Measurements from ENCODE around the gene KCNT2.

Gene KCNT2

GRCh38 chr1:196584696-196585095 lies 23.5 kb downstream of the KCNT2 start:
- ChIA-PET POLR2A (no interaction called here), CTCF (interaction anchor here (0.6 kb wide), 1 partner anchor 25 kb away, joined by 3 read pairs; no protein-coding TSS in a partner anchor)
- Histone ChIP-seq H3K9me3 (ENCODE audit: control insufficient read depth, insufficient read depth, low read depth, low read length) (no peaks in the 10 kb centered on the region), H3K4me1 (ENCODE audit: control insufficient read depth, insufficient read depth, low read length) (no peaks in the 10 kb centered on the region), H3K27ac (ENCODE audit: extremely low read depth, low read depth, low read length) (no peak overlapping the region), H3K36me3 (ENCODE audit: control insufficient read depth in 2 of 2, insufficient read depth in 1 of 2, low read length in 2 of 2) (no peaks in the 10 kb centered on the region), H3K4me3 (ENCODE audit: low read depth, low read length) (no peak overlapping the region)
- TF ChIP-seq GLIS1 (tag by site-specific recombination; IDR thresholded peaks at IDR 0.05) (no peak), ZBTB20 (tag by site-specific recombination; IDR thresholded peaks at IDR 0.05) (no peak), IKZF3 (tag by site-specific recombination; IDR thresholded peaks at IDR 0.05) (no peak), PATZ1 (tag by site-specific recombination; IDR thresholded peaks at IDR 0.05) (no peak), ZNF830 (tag by site-specific recombination; IDR thresholded peaks at IDR 0.05; ENCODE audit: low read depth) (no peak), ZNF140 (tag by site-specific recombination; IDR thresholded peaks at IDR 0.05) (no peak)

- ChIA-PET POLR2A (no interaction called here), CTCF (interaction anchor here (0.9 kb wide), 1 partner anchor 83 kb away, joined by 3 read pairs; no protein-coding TSS in a partner anchor)
- no peaks in the 10 kb centered on the region for H3K36me3 ChIP-seq (ENCODE audit: control insufficient read depth in 2 of 2, insufficient read depth in 1 of 2, low read length in 2 of 2)
- no peaks in the 10 kb centered on the region for H3K9me3 ChIP-seq (ENCODE audit: control insufficient read depth, insufficient read depth, low read depth, low read length)
- H3K27ac ChIP-seq (ENCODE audit: extremely low read depth, low read depth, low read length), result no peak overlapping the region
- TF ChIP-seq ZNF280C (tag by site-specific recombination; IDR thresholded peaks at IDR 0.05) (no peak), YY1 (tag by site-specific recombination; IDR thresholded peaks at IDR 0.05) (no peak), PBX3 (CRISPR knock-in tag; IDR thresholded peaks at IDR 0.05) (no peak)
- no peaks in the 10 kb centered on the region for H3K4me1 ChIP-seq (ENCODE audit: control insufficient read depth, insufficient read depth, low read length)
- no peak overlapping the region for H3K4me3 ChIP-seq (ENCODE audit: low read depth, low read length)
Observed at GRCh38 chr1:196577386-196577785, 30.9 kb downstream of the KCNT2 start.

DNA sequence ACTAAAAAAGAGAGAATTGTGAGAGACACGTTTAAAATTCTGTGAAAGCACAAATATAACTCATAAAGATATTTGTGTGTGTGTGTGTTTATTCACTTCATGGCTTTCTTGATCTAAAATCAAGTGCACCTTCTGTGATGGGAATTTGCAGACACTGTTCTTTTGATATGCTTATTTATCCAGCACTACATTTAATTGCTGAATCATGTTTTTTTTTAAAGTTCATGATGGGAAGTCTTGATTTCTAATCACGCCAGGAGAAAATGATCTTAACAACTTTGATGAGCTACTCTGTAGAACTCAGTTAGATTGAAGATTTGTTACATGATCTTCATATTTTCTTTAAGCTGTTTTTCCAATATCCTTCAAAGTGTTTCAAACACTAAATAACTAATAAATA lies 35.0 kb downstream of the KCNT2 start:
- CTCF ChIA-PET, result no interaction called here
- Histone ChIP-seq H3K9me3 (ENCODE audit: control insufficient read depth, insufficient read depth, low read depth, low read length) (no peaks in the 10 kb centered on the region), H3K36me3 (ENCODE audit: control insufficient read depth in 2 of 2, insufficient read depth in 1 of 2, low read length in 2 of 2) (peaks cover 0 to 7% of the 10 kb centered on the region in 2 experiments; a peak in 1 of 3 replicates), H3K4me1 (ENCODE audit: control insufficient read depth, insufficient read depth, low read length) (no peaks in the 10 kb centered on the region), H3K27ac (ENCODE audit: extremely low read depth, low read depth, low read length) (no peak overlapping the region), H3K4me3 (ENCODE audit: low read depth, low read length) (no peak overlapping the region)
- POLR2A ChIA-PET, result no interaction called here
- TF ChIP-seq KLF16 (tag by site-specific recombination; IDR thresholded peaks at IDR 0.05) (no peak), BCL11A (tag by site-specific recombination; IDR thresholded peaks at IDR 0.05; ENCODE audit: low read depth) (no peak), ZNF558 (tag by site-specific recombination; IDR thresholded peaks at IDR 0.05) (no peak), WT1 (tag by site-specific recombination; IDR thresholded peaks at IDR 0.05) (no peak), SCRT2 (tag by site-specific recombination; IDR thresholded peaks at IDR 0.05) (no peak), KLF10 (tag by site-specific recombination; IDR thresholded peaks at IDR 0.05) (no peak)
- TF ChIP-seq, protein P1, sequence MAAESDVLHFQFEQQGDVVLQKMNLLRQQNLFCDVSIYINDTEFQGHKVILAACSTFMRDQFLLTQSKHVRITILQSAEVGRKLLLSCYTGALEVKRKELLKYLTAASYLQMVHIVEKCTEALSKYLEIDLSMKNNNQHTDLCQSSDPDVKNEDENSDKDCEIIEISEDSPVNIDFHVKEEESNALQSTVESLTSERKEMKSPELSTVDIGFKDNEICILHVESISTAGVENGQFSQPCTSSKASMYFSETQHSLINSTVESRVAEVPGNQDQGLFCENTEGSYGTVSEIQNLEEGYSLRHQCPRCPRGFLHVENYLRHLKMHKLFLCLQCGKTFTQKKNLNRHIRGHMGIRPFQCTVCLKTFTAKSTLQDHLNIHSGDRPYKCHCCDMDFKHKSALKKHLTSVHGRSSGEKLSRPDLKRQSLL (tag by site-specific recombination; IDR thresholded peaks at IDR 0.05), result no peak
- TF ChIP-seq, protein P2, sequence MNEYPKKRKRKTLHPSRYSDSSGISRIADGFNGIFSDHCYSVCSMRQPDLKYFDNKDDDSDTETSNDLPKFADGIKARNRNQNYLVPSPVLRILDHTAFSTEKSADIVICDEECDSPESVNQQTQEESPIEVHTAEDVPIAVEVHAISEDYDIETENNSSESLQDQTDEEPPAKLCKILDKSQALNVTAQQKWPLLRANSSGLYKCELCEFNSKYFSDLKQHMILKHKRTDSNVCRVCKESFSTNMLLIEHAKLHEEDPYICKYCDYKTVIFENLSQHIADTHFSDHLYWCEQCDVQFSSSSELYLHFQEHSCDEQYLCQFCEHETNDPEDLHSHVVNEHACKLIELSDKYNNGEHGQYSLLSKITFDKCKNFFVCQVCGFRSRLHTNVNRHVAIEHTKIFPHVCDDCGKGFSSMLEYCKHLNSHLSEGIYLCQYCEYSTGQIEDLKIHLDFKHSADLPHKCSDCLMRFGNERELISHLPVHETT (tag by site-specific recombination; IDR thresholded peaks at IDR 0.05), result no peak
- TF ChIP-seq, protein P3, sequence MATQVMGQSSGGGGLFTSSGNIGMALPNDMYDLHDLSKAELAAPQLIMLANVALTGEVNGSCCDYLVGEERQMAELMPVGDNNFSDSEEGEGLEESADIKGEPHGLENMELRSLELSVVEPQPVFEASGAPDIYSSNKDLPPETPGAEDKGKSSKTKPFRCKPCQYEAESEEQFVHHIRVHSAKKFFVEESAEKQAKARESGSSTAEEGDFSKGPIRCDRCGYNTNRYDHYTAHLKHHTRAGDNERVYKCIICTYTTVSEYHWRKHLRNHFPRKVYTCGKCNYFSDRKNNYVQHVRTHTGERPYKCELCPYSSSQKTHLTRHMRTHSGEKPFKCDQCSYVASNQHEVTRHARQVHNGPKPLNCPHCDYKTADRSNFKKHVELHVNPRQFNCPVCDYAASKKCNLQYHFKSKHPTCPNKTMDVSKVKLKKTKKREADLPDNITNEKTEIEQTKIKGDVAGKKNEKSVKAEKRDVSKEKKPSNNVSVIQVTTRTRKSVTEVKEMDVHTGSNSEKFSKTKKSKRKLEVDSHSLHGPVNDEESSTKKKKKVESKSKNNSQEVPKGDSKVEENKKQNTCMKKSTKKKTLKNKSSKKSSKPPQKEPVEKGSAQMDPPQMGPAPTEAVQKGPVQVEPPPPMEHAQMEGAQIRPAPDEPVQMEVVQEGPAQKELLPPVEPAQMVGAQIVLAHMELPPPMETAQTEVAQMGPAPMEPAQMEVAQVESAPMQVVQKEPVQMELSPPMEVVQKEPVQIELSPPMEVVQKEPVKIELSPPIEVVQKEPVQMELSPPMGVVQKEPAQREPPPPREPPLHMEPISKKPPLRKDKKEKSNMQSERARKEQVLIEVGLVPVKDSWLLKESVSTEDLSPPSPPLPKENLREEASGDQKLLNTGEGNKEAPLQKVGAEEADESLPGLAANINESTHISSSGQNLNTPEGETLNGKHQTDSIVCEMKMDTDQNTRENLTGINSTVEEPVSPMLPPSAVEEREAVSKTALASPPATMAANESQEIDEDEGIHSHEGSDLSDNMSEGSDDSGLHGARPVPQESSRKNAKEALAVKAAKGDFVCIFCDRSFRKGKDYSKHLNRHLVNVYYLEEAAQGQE (tag by site-specific recombination; IDR thresholded peaks at IDR 0.05), result no peak
- TF ChIP-seq, protein P4, sequence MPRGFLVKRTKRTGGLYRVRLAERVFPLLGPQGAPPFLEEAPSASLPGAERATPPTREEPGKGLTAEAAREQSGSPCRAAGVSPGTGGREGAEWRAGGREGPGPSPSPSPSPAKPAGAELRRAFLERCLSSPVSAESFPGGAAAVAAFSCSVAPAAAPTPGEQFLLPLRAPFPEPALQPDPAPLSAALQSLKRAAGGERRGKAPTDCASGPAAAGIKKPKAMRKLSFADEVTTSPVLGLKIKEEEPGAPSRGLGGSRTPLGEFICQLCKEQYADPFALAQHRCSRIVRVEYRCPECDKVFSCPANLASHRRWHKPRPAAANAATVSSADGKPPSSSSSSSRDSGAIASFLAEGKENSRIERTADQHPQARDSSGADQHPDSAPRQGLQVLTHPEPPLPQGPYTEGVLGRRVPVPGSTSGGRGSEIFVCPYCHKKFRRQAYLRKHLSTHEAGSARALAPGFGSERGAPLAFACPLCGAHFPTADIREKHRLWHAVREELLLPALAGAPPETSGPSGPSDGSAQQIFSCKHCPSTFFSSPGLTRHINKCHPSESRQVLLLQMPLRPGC (tag by site-specific recombination; IDR thresholded peaks at IDR 0.05), result no peak
